Aorta (tissue), 5 donors: ENCODE data around the gene AP4B1. TPM values are rescaled to one million over a fixed set of nuclear protein-coding genes. Genes with fewer than 3 reads are reported as not detected.
A peak's percentile ranks its signal among the peaks of the same experiment; 100 is the strongest.
"Not testable (repeated sequence)": the region's sequence is repeated elsewhere in the genome, so short reads cannot be mapped to it uniquely, and the experiment has no call there.

ENCODE experiments used
- ATAC-seq: fragments of 200-7000 bp; cut with Tn5 transposase; one replicate; pipeline ENCODE4 v1.9.1; 2022; ENCODE audit warnings: moderate library complexity; ENCODE audit not compliant: low FRiP score
- DNase-seq, 2 donors: peaks; one replicate each; pipeline ENCODE4 v3.0.0-alpha.2; 2020
- H3K27ac ChIP-seq, 2 donors: one replicate each; pipeline ENCODE4 v1.5.1; 2013; ENCODE audit warnings: low read length in 2 of 2, mild to moderate bottlenecking in 2 of 2, moderate library complexity in 2 of 2, control low read depth in 1 of 2, inconsistent platforms in 1 of 2, low read depth in 1 of 2
- H3K27me3 ChIP-seq, 2 donors: one replicate each; pipeline ENCODE4 v1.6.1; 2013; ENCODE audit warnings: control low read depth in 1 of 2, low read length in 1 of 2, mild to moderate bottlenecking in 1 of 2, moderate library complexity in 1 of 2; ENCODE audit not compliant: insufficient read depth in 2 of 2, control insufficient read depth in 1 of 2
- H3K36me3 ChIP-seq, 2 donors: one replicate each; pipeline ENCODE4 v1.6.1; 2013; ENCODE audit warnings: control low read depth in 1 of 2, low read length in 1 of 2, mild to moderate bottlenecking in 1 of 2; ENCODE audit not compliant: insufficient read depth in 2 of 2, control insufficient read depth in 1 of 2
- H3K4me1 ChIP-seq, 2 donors: one replicate each; pipeline ENCODE4 v1.6.1; 2013; ENCODE audit warnings: low read length in 2 of 2, control low read depth in 1 of 2, mild to moderate bottlenecking in 1 of 2, moderate library complexity in 1 of 2; ENCODE audit not compliant: insufficient read depth in 2 of 2, control insufficient read depth in 1 of 2
- H3K4me3 ChIP-seq, 2 donors: one replicate each; pipeline ENCODE4 v1.5.1; 2013; ENCODE audit warnings: low read length in 2 of 2, control low read depth in 1 of 2, mild to moderate bottlenecking in 1 of 2
- H3K9me3 ChIP-seq: one replicate; pipeline ENCODE4 v1.6.1; 2013; ENCODE audit warnings: mild to moderate bottlenecking, low read length; ENCODE audit not compliant: control insufficient read depth
- WGBS, 2 donors: extraction: QIAGEN DNeasy Blood & Tissue Kit; methylation state at CpG; one replicate each; pipeline ENCODE4 v1.1.7; 2013; 5-methylcytosine and 5-hydroxymethylcytosine counted together
- intact Hi-C, 2 donors: fragments of 100-400 bp; cut with DNase I; formaldehyde crosslinking; loops; one replicate each; pipeline versions ENCODE4 v1.14.2 to v1.15.0; 2022
- long read RNA-seq, 2 donors: library from polyadenylated mRNA; unstranded; transcript quantifications; one replicate each; pipeline ENCODE4 v2.0.0, GENCODE V29; 2020 to 2021
- polyA plus RNA-seq, 2 donors: library from polyadenylated mRNA; stranded (reverse); fragments of 200-250 nt; gene quantifications; one replicate each; pipeline ENCODE4 v1.2.3, GENCODE V29; 2013
- total RNA-seq, 2 donors: library from RNA; stranded (reverse); fragmentation: NEBNext Ultra II Directional; extraction: Animal tissue kit (Norgen Biotek cat#: 25700); gene quantifications; one replicate each; pipeline ENCODE4 v1.2.1, GENCODE V29; 2021
- donor health status: healthy with polysubstance abuse.
- donor health status: Bipolar disorder and iron deficiency.
- donor health status: DM: no; HTN: no; CAD: no.
- donor health status: DM: no; HTN: no; CAD: no.
- donor health status: DM: yes; HTN: yes; CAD: no.

The AP4B1 gene
- 10 to 100 TPM; 15.7 to 24.8 TPM for total RNA-seq
- 10 to 100 TPM in 1 of 2 donors, 1 to 10 TPM in 1; 8.5 to 35.4 TPM for polyA plus RNA-seq
- long read RNA-seq, donor 1, transcript AP4B1-201 (11 exons, 2,742 nt), result minor isoform, 9 of 30 reads
- long read RNA-seq, donor 1, transcript AP4B1-204 (10 exons, 2,818 nt), result major isoform, 11 of 30 reads
- long read RNA-seq, donor 1, partial matches to known transcripts, result 4 of 30 reads
- long read RNA-seq, donor 1, other reads (novel, unspliced or antisense), result 6 of 30 reads
- long read RNA-seq, donor 2, partial matches to known transcripts, result 1 of 5 reads
- long read RNA-seq, donor 2, other reads (novel, unspliced or antisense), result 1 of 5 reads

GRCh38 chr1:113904674-113905434 is at the start of gene AP4B1, which contains the start of gene DCLRE1B:
Gene AP4B1 (minus strand): TSS chr1:113904799. CDS start chr1:113904717, 82 bp downstream.
Gene DCLRE1B (plus strand): TSS chr1:113905326. CDS start chr1:113905587, 261 bp downstream.
- Histone ChIP-seq H3K4me3 (peak within 1 kb of the TSS; percentile 44 to 76), H3K27ac (peak within 1 kb of the TSS; percentile 45 to 97), H3K36me3 (peaks cover 0 to 2% of the 10 kb centered on the region in 2 donors), H3K9me3 (no peaks in the 10 kb centered on the region), H3K27me3 (no peaks in the 10 kb centered on the region), H3K4me1 (peaks cover 0 to 4% of the 10 kb centered on the region in 2 donors)
- DNase-seq (peak; percentile 100), ATAC-seq (peak; percentile 99)
- intact Hi-C loops, result loop anchor here (1.0 to 5.0 kb wide), 3 partner anchors 24 to 88 kb away; partner anchors contain the start of gene HIPK1 (in 1 of the 2)
- 0% methylated on average over 67 of the region's 67 CpGs for WGBS, 2 donors

- no peaks in the 10 kb centered on the region for H3K9me3 ChIP-seq
- no peak overlapping the region for H3K4me3 ChIP-seq
- H3K36me3 ChIP-seq, result peaks cover 0 to 2% of the 10 kb centered on the region in 2 donors
- H3K27me3 ChIP-seq, result no peaks in the 10 kb centered on the region
- no peak overlapping the region for H3K27ac ChIP-seq
- no peak for ATAC-seq
- intact Hi-C loops, result no loop called here
- 97 to 100% methylated on average over 2 of the region's 2 CpGs for WGBS, 2 donors
- H3K4me1 ChIP-seq, result peaks cover 3% of the 10 kb centered on the region in 2 donors
- DNase-seq, result no peak
These were observed 47.1 kb upstream of the AP4B1 start for GRCh38 chr1:113951719-113952118.

DNA sequence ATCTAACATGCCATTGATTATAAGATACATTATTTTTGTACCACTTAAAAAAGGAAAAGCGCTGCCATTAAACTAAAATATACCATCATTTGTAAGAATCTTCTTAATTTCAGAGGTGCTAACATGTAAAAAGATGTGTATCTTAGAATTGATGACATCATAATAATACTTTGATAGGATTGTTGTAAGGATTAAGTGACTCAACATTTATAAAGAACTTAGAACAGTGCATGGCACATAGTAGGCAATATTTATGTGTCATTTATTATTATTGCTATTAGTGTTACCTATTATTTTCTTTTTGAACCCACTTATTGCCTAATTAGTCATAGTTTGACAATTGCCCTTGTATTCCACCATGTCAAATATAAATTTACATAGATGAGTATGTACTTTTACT is 46.3 kb upstream of the AP4B1 start:
- Histone ChIP-seq H3K27ac (no peak overlapping the region), H3K9me3 (no peaks in the 10 kb centered on the region), H3K4me1 (peaks cover 3 to 6% of the 10 kb centered on the region in 2 donors), H3K36me3 (peaks cover 0 to 2% of the 10 kb centered on the region in 2 donors), H3K4me3 (no peak overlapping the region), H3K27me3 (no peaks in the 10 kb centered on the region)
- ATAC-seq (no peak), DNase-seq (no peak)
- 98 to 100% methylated on average over 1 of the region's 1 CpG for WGBS, 2 donors
- intact Hi-C loops, result no loop called here

GRCh38 chr1:113949007-113949406 is 44.4 kb upstream of the AP4B1 start:
- no peaks in the 10 kb centered on the region for H3K9me3 ChIP-seq
- H3K4me1 ChIP-seq, result peaks cover 3 to 6% of the 10 kb centered on the region in 2 donors
- peaks cover 0 to 2% of the 10 kb centered on the region in 2 donors for H3K36me3 ChIP-seq
- WGBS, 2 donors, result 33 to 34% methylated on average over 5 of the region's 5 CpGs
- no peak overlapping the region for H3K4me3 ChIP-seq
- no peaks in the 10 kb centered on the region for H3K27me3 ChIP-seq
- intact Hi-C loops, result no loop called here
- DNase-seq (no peak), ATAC-seq (peak; percentile 47)
- H3K27ac ChIP-seq, result no peak overlapping the region

DNA sequence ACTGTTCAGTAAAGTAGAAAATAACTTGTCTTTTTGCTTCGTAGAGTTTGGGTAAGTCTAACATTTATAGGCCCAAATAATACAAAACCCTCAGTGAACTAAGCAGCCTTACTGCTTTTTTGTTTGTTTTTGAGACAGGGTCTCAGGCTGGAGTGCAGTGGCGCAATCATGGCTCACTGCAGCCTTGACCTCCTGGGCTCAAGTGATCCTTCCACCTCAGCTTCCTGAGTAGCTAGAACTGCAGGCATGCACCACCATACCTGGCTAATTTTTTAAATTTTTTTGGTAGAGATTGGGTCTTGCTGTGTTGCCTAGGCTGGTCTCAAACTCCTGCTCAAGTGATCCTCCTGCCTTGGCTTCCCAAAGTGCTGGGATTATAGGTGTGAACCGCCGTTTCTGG is 43.6 kb upstream of the AP4B1 start:
- H3K4me1 ChIP-seq, H3K36me3 ChIP-seq, H3K27me3 ChIP-seq, DNase-seq, H3K9me3 ChIP-seq, ATAC-seq, H3K4me3 ChIP-seq, H3K27ac ChIP-seq, intact Hi-C loops: not testable (repeated sequence)
- WGBS, 2 donors, result 58 to 64% methylated on average over 4 of the region's 4 CpGs

DNA sequence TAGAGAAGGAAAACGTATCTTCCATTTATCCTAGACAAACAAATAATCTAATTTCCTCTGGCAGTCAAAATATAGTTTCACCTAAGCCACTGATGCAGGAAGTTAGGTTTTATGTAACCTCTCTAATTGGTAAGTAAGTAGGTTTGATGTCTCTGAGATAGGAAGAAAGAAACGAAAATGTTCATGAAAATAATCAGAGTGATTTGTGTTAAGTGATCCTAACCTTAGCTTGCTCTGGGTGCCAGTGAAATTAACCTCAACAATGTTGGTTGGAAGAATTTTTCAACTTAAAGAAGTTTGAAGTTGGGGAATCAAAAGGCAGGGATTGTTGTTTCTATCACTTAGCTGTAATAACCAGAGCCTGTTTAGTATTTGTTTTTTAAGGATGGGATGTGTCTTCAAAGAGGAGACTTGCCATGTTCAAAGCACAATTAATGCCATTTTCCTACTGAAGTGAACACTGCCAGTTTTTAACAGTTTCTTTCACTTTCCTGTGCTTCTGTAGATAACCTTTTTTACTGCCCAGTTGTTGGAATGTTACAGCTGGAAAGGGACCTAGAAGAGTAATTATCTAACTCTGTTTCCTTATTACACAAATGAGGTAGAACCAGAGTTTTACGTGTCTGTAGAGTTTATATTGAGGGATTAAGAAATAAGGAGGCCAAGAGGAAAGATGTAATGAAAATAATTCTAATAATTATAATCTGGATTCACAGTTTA is 42.9 kb upstream of the AP4B1 start:
- Histone ChIP-seq H3K4me3 (no peak overlapping the region), H3K4me1 (peaks cover 3 to 6% of the 10 kb centered on the region in 2 donors), H3K9me3 (no peaks in the 10 kb centered on the region), H3K36me3 (peaks cover 0 to 2% of the 10 kb centered on the region in 2 donors), H3K27ac (peak overlapping the region in 1 of 2 donors; percentile 43), H3K27me3 (no peaks in the 10 kb centered on the region)
- ATAC-seq, result no peak
- intact Hi-C loops, result no loop called here
- 15 to 16% methylated on average over 3 of the region's 3 CpGs for WGBS, 2 donors
- no peak for DNase-seq

DNA sequence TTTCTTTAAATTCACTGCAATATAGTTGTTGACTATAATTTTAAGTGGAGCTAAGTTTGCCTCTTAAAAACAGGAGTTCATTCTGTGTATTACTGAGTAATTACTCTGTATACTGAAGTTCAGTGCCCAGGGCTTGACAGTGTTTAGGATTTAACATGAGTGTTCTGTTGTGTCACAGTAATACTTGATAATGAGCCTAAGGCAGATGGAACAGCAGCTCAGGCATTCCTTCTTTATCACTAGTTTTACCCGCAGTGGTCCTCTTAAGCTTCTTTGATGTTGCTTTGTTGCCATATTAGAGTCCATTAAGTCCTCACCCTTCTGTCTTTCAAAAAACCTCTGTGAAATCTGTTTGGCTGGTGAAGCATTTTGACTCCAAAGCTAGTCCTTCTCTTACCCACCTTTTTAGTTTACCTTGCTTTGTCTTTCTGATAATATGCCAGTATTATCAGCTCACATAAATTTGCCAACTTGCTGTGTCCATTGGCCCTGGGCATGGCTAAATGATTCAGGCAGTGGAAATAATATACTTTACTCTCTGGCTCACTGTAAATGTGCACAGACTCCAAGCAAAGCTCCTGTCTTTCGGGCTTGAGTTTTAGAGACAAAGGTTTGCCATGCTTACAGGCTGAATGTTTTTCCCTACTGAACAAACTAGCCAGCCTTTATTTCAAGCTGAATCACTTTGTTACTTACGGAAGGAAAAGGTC is 42.2 kb upstream of the AP4B1 start:
- 28 to 36% methylated on average over 3 of the region's 3 CpGs for WGBS, 2 donors
- Histone ChIP-seq H3K27ac (no peak overlapping the region), H3K9me3 (no peaks in the 10 kb centered on the region), H3K27me3 (no peaks in the 10 kb centered on the region), H3K4me1 (peaks cover 3 to 6% of the 10 kb centered on the region in 2 donors), H3K36me3 (peaks cover 0 to 2% of the 10 kb centered on the region in 2 donors), H3K4me3 (no peak overlapping the region)
- DNase-seq, result no peak
- ATAC-seq, result no peak
- intact Hi-C loops, result no loop called here

DNA sequence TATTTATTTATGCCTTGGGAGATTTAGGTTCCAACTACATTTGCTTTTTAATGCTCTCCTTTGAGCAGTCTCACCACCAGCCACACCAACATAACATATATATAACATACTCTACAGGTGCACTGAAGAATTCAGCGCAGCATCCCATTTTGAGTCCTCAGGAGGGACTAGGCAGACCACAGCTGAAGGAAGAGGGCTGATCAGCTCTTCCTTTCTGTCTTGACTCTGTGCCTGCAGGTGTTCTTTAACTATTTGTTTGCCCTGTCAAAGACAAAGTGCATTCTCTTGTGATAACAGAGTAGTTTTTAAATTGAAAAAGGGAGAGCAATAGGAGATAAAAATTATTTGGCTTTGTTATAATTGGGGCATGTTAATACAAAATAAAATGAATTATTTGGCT is 41.5 kb upstream of the AP4B1 start:
- intact Hi-C loops, result no loop called here
- 51 to 100% methylated on average over 1 of the region's 1 CpG for whole genome bisulfite sequencing, 2 donors
- Histone ChIP-seq H3K27me3 (no peaks in the 10 kb centered on the region), H3K4me1 (peaks cover 3 to 6% of the 10 kb centered on the region in 2 donors), H3K36me3 (peaks cover 0 to 3% of the 10 kb centered on the region in 2 donors), H3K27ac (no peak overlapping the region), H3K4me3 (no peak overlapping the region), H3K9me3 (no peaks in the 10 kb centered on the region)
- ATAC-seq (no peak), DNase-seq (no peak)
